MCF 10A (cell line): ENCODE measurements around the gene TOLLIP. TPM values are rescaled to one million over a fixed set of nuclear protein-coding genes. Genes with fewer than 3 reads are reported as not detected.
"Not testable (repeated sequence)": the region's sequence is repeated elsewhere in the genome, so short reads cannot be mapped to it uniquely, and the experiment has no call there.

Experiments
- BruUV-seq: library from RNA; stranded (reverse); fragments of 400-500 nt; replicated peaks from 2 replicates; lab custom pipeline; 2021; lab: Mats Ljungman, UMichigan
- CTCF ChIA-PET: fragments of 300-600 bp; sonication (Branson Sonifier 250); formaldehyde crosslinking; extraction: SDS; loops from one replicate; lab custom pipeline; 2021; ENCODE audit warnings: antibody characterized with exemption, inconsistent platforms; lab: Yijun Ruan, JAX
- POLR2A ChIA-PET: fragments of 300-600, 350-650 bp; sonication (Branson Sonifier 250); formaldehyde crosslinking; extraction: SDS; loops from one replicate; lab custom pipeline; 2020; ENCODE audit warnings: antibody characterized with exemption, inconsistent platforms; lab: Yijun Ruan, JAX
- DNase-seq: peaks from one replicate; pipeline ENCODE4 v3.0.0-alpha.2; 2018; ENCODE audit not compliant: unreplicated experiment
- H3K27ac Mint-ChIP-seq: one replicate; pipeline ENCODE4 v1.8.0; 2022; ENCODE audit warnings: mild to moderate bottlenecking, low read depth, mixed read lengths; ENCODE audit not compliant: unreplicated experiment
- H3K27me3 Mint-ChIP-seq: one replicate; pipeline ENCODE4 v1.8.0; 2022; ENCODE audit warnings: mixed read lengths; ENCODE audit not compliant: insufficient read depth, unreplicated experiment
- H3K36me3 Mint-ChIP-seq: one replicate; pipeline ENCODE4 v1.8.0; 2022; ENCODE audit warnings: mild to moderate bottlenecking, moderate library complexity, mixed read lengths; ENCODE audit not compliant: insufficient read depth, unreplicated experiment
- H3K4me1 Mint-ChIP-seq: one replicate; pipeline ENCODE4 v1.8.0; 2022; ENCODE audit warnings: mixed read lengths; ENCODE audit not compliant: insufficient read depth, unreplicated experiment
- H3K4me3 Mint-ChIP-seq: one replicate; pipeline ENCODE4 v1.8.0; 2022; ENCODE audit warnings: mild to moderate bottlenecking, moderate library complexity, mixed read lengths; ENCODE audit not compliant: unreplicated experiment
- H3K9me3 Mint-ChIP-seq: one replicate; pipeline ENCODE4 v1.8.0; 2022; ENCODE audit warnings: mixed read lengths; ENCODE audit not compliant: unreplicated experiment
- CTCF ChIP-seq: fragments of 200-600 bp; IDR thresholded peaks from one replicate; pipeline ENCODE4 v1.8.0; 2022; ENCODE audit warnings: antibody characterized with exemption, mild to moderate bottlenecking; ENCODE audit not compliant: unreplicated experiment
- intact Hi-C: fragments of 100-400 bp; cut with micrococcal nuclease; formaldehyde crosslinking; loops from 2 replicates; pipeline ENCODE4 v1.14.1; 2022
- total RNA-seq: library from RNA; stranded (reverse); gene quantifications from 2 replicates; pipeline ENCODE4 v1.2.3, GENCODE V29; 2022

The TOLLIP gene
- total RNA-seq, 1 experiment from 2014 or later, result 58.8 TPM

- H3K4me3 Mint-ChIP-seq, H3K9me3 Mint-ChIP-seq, H3K4me1 Mint-ChIP-seq, BruUV-seq, H3K27me3 Mint-ChIP-seq, CTCF ChIA-PET, H3K27ac Mint-ChIP-seq, DNase-seq, H3K36me3 Mint-ChIP-seq, POLR2A ChIA-PET, intact Hi-C loops: not testable (repeated sequence)
Observed at GRCh38 chr11:1245717-1246116, 63.7 kb downstream of the TOLLIP start.

GRCh38 chr11:1244557-1244956 lies 64.9 kb downstream of the TOLLIP start:
- H3K9me3 Mint-ChIP-seq, BruUV-seq, H3K4me3 Mint-ChIP-seq, H3K36me3 Mint-ChIP-seq, H3K4me1 Mint-ChIP-seq, CTCF ChIA-PET, H3K27ac Mint-ChIP-seq, intact Hi-C loops, POLR2A ChIA-PET, DNase-seq, H3K27me3 Mint-ChIP-seq: not testable (repeated sequence)

- H3K27ac Mint-ChIP-seq, intact Hi-C loops, H3K27me3 Mint-ChIP-seq, POLR2A ChIA-PET, H3K36me3 Mint-ChIP-seq, H3K4me1 Mint-ChIP-seq, H3K4me3 Mint-ChIP-seq, H3K9me3 Mint-ChIP-seq, BruUV-seq, CTCF ChIA-PET, DNase-seq: not testable (repeated sequence)
Observed at GRCh38 chr11:1243521-1243920, 65.9 kb downstream of the TOLLIP start.

GRCh38 chr11:1242751-1243150 lies 66.7 kb downstream of the TOLLIP start:
- H3K4me3 Mint-ChIP-seq, DNase-seq, H3K9me3 Mint-ChIP-seq, H3K27me3 Mint-ChIP-seq, H3K4me1 Mint-ChIP-seq, POLR2A ChIA-PET, CTCF ChIA-PET, H3K27ac Mint-ChIP-seq, BruUV-seq, H3K36me3 Mint-ChIP-seq, intact Hi-C loops: not testable (repeated sequence)

- TF ChIP-seq CTCF, result no peak
- no peaks in the 10 kb centered on the region for H3K27me3 Mint-ChIP-seq
- H3K4me1 Mint-ChIP-seq, result no peaks in the 10 kb centered on the region
- H3K4me3 Mint-ChIP-seq, result no peak overlapping the region
- intact Hi-C loops, result no loop called here
- no TSS peak for BruUV-seq
- H3K36me3 Mint-ChIP-seq, result no peaks in the 10 kb centered on the region
- ChIA-PET CTCF (no interaction called here), POLR2A (no interaction called here)
- no peak for DNase-seq
- no peak overlapping the region for H3K27ac Mint-ChIP-seq
- H3K9me3 Mint-ChIP-seq, result no peaks in the 10 kb centered on the region
Observed at GRCh38 chr11:1242289-1242688, 67.1 kb downstream of the TOLLIP start.

GRCh38 chr11:1241706-1242105 lies 67.7 kb downstream of the TOLLIP start:
- no peak overlapping the region for H3K27ac Mint-ChIP-seq
- no peaks in the 10 kb centered on the region for H3K27me3 Mint-ChIP-seq
- no peaks in the 10 kb centered on the region for H3K9me3 Mint-ChIP-seq
- no peaks in the 10 kb centered on the region for H3K4me1 Mint-ChIP-seq
- no peak overlapping the region for H3K4me3 Mint-ChIP-seq
- ChIA-PET CTCF (no interaction called here), POLR2A (no interaction called here)
- TF ChIP-seq CTCF, result no peak
- H3K36me3 Mint-ChIP-seq, result no peaks in the 10 kb centered on the region
- intact Hi-C loops, result no loop called here
- DNase-seq, result no peak
- BruUV-seq, result no TSS peak
